ENCODE results near the gene SORCS2.

The SORCS2 gene

GRCh38 chr4:7350396-7350795 is 158.1 kb downstream of the SORCS2 start (continued):
- TF ChIP-seq TCF7L2 (IDR thresholded peaks at IDR 0.05; ENCODE audit: borderline replicate concordance, low read depth, low read length) (no peak), FEZF1 (tag by site-specific recombination; IDR thresholded peaks at IDR 0.05) (no peak), ZNF239 (tag by site-specific recombination; IDR thresholded peaks at IDR 0.05) (no peak)

- ChIA-PET CTCF (no interaction called here), POLR2A (no interaction called here)
- Histone ChIP-seq H3K36me3 (ENCODE audit: control insufficient read depth in 2 of 2, insufficient read depth in 1 of 2, low read length in 2 of 2) (no peaks in the 10 kb centered on the region), H3K4me3 (ENCODE audit: low read depth, low read length) (no peak overlapping the region), H3K4me1 (ENCODE audit: control insufficient read depth, insufficient read depth, low read length) (no peaks in the 10 kb centered on the region), H3K9me3 (ENCODE audit: control insufficient read depth, insufficient read depth, low read depth, low read length) (no peaks in the 10 kb centered on the region), H3K27ac (ENCODE audit: extremely low read depth, low read depth, low read length) (no peak overlapping the region)
- TF ChIP-seq ZNF776 (tag by site-specific recombination; IDR thresholded peaks at IDR 0.05; ENCODE audit: borderline replicate concordance) (no peak), ZNF433 (tag by site-specific recombination; IDR thresholded peaks at IDR 0.05; ENCODE audit: low read depth) (no peak), ZNF362 (tag by site-specific recombination; IDR thresholded peaks at IDR 0.05) (no peak), ZNF530 (tag by site-specific recombination; IDR thresholded peaks at IDR 0.05; ENCODE audit: low read depth) (no peak), ZNF148 (tag by site-specific recombination; IDR thresholded peaks at IDR 0.05; ENCODE audit: borderline replicate concordance) (no peak)
Observed at GRCh38 chr4:7351014-7351413, 158.7 kb downstream of the SORCS2 start.

GRCh38 chr4:7352486-7352885 is 160.1 kb downstream of the SORCS2 start:
- H3K4me1 ChIP-seq (ENCODE audit: control insufficient read depth, insufficient read depth, low read length) = no peaks in the 10 kb centered on the region
- TF ChIP-seq ZNF280D (tag by site-specific recombination; IDR thresholded peaks at IDR 0.05) (no peak), MZF1 (tag by site-specific recombination; IDR thresholded peaks at IDR 0.05; ENCODE audit: borderline replicate concordance) (no peak), ZNF155 (tag by site-specific recombination; IDR thresholded peaks at IDR 0.05) (no peak), ZNF629 (tag by site-specific recombination; IDR thresholded peaks at IDR 0.05) (no peak), ZNF513 (tag by site-specific recombination; IDR thresholded peaks at IDR 0.05) (no peak), YY1 (tag by site-specific recombination; IDR thresholded peaks at IDR 0.05) (no peak), OVOL3 (tag by site-specific recombination; IDR thresholded peaks at IDR 0.05) (no peak), ZNF580 (tag by site-specific recombination; IDR thresholded peaks at IDR 0.05) (no peak), ZNF555 (tag by site-specific recombination; conservative IDR thresholded peaks at IDR 0.05) (no peak), GLI2 (tag by site-specific recombination; IDR thresholded peaks at IDR 0.05; ENCODE audit: borderline replicate concordance, low read depth) (no peak), ZFP37 (tag by site-specific recombination; IDR thresholded peaks at IDR 0.05) (no peak), ZNF76 (tag by site-specific recombination; IDR thresholded peaks at IDR 0.05; ENCODE audit: borderline replicate concordance, low read depth) (no peak), ZNF623 (tag by site-specific recombination; IDR thresholded peaks at IDR 0.05) (no peak), ZNF132 (tag by site-specific recombination; IDR thresholded peaks at IDR 0.05; ENCODE audit: borderline replicate concordance) (no peak), AEBP2 (tag by site-specific recombination; IDR thresholded peaks at IDR 0.05; ENCODE audit: borderline replicate concordance) (no peak), ZNF664 (tag by site-specific recombination; IDR thresholded peaks at IDR 0.05) (no peak)
- ChIA-PET POLR2A (no interaction called here), CTCF (no interaction called here)
- H3K9me3 ChIP-seq (ENCODE audit: control insufficient read depth, insufficient read depth, low read depth, low read length) = no peaks in the 10 kb centered on the region
- H3K4me3 ChIP-seq (ENCODE audit: low read depth, low read length) = no peak overlapping the region
- no peaks in the 10 kb centered on the region for H3K36me3 ChIP-seq (ENCODE audit: control insufficient read depth in 2 of 2, insufficient read depth in 1 of 2, low read length in 2 of 2)
- H3K27ac ChIP-seq (ENCODE audit: extremely low read depth, low read depth, low read length) = no peak overlapping the region

Measured in HEK293 (cell line).